Left lobe of liver (tissue), 2 donors: Measurements from ENCODE around the gene KCNN3. TPM values are rescaled to one million over a fixed set of nuclear protein-coding genes. Genes with fewer than 3 reads are reported as not detected.
A peak's percentile ranks its signal among the peaks of the same experiment; 100 is the strongest.
"Not testable (repeated sequence)": the region's sequence is repeated elsewhere in the genome, so short reads cannot be mapped to it uniquely, and the experiment has no call there.

Experiments used
- ATAC-seq: fragments of 200-7000 bp; cut with Tn5 transposase; one replicate; pipeline ENCODE4 v1.9.1; 2020; ENCODE audit warnings: mild to moderate bottlenecking, moderate library complexity
- DNase-seq: peaks from one replicate; pipeline ENCODE4 v3.0.0-alpha.2; 2020; ENCODE audit warnings: low spot score
- total RNA-seq: library from RNA; stranded (reverse); gene quantifications from one replicate; pipeline ENCODE4 v1.2.1, GENCODE V29; 2021
- donor health status: DM: no; HTN: no; CAD: no; lungs with moderate emphysema.
- donor health status: DM: no; HTN: yes; CAD: no.

The KCNN3 gene
- total RNA-seq, 1 donor from 2014 or later, result 0.23 TPM

DNA sequence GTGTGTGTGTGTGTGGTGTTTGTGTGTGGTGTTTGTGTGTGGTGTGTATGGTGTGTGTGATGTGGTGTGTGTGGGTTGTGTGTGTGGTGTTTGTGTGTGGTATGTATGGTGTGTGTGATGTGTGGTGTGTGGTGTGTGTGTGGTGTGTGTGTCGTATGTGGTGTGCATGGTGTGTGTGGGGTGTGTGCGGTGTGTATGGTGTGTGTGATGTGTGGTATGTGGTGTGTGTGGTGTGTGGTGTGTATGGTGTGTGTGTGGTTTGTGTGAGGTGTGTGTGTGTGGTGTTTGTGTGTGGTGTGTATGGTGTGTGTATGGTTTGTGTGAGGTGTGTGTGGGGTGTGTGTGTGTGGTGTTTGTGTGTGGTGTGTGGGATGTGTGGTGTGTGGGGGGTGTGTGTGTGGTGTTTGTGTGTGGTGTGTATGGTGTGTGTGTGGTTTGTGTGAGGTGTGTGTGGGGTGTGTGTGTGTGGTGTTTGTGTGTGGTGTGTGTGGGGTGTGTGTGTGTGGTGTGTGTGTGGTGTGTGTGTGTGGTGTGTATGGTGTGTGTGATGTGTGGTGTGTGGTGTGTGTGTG is 155.9 kb downstream of the KCNN3 start:
- ATAC-seq, result peak; percentile 14

DNA sequence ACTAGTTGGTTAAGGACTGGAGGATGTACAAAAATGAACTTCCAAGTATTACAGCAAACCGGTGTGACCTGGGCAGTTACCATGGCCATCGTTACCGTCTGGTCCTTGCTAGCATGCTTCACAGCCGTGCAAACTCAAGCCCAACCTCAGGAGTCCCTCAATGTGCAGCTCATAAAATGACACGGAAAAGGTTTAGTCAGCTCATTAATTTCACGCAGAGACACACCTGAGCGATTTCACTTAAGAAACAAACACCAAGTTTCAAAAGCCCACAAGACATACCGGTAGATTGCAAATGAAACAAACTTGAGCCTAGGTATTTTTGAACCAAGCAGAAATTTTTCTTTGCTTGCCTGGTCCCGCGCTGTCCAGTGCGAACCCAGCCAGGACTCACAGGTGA is 157.1 kb downstream of the KCNN3 start:
- ATAC-seq, result no peak
- DNase-seq, result no peak

More for the DNA sequence above, 155.9 kb downstream of the KCNN3 start:
- DNase-seq, result no peak

GRCh38 chr1:154712166-154712810 is 157.8 kb downstream of the KCNN3 start:
- DNase-seq (no peak), ATAC-seq (no peak)

DNA sequence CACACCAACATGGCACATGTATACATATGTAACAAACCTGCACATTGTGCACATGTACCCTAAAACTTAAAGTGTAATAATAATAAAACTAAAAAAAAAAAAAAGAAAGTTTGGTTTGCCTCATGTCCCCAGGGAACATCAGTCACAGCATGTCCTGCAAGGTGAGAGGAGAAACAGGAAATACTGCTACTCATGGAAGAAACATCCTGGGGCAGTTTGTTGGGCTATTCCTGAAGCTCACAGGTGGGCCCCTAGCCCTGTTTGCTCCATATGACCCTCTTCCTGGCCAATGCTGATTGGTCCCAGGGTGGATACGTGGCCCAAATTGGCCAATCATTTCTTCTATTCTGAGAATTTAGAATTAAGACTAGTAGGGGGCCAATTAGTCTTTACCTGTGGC is 158.7 kb downstream of the KCNN3 start:
- no peak for DNase-seq
- ATAC-seq, result no peak

- DNase-seq (no peak), ATAC-seq (no peak)
These were observed 160.0 kb downstream of the KCNN3 start for GRCh38 chr1:154710106-154710505.

GRCh38 chr1:154707901-154708463 is 162.1 kb downstream of the KCNN3 start:
- DNase-seq (no peak), ATAC-seq (no peak)

GRCh38 chr1:154706851-154707250 is 163.2 kb downstream of the KCNN3 start:
- ATAC-seq (no peak), DNase-seq (no peak)

- ATAC-seq, result no peak
- DNase-seq, result no peak
These were observed 164.5 kb downstream of the KCNN3 start for GRCh38 chr1:154705544-154705943.

- ATAC-seq (no peak), DNase-seq (no peak)
These were observed 166.9 kb downstream of the KCNN3 start for GRCh38 chr1:154703170-154703569.

- ATAC-seq (peak; percentile 91), DNase-seq (peak; percentile 73)
These were observed 171.6 kb downstream of the KCNN3 start for GRCh38 chr1:154698320-154699096.

DNA sequence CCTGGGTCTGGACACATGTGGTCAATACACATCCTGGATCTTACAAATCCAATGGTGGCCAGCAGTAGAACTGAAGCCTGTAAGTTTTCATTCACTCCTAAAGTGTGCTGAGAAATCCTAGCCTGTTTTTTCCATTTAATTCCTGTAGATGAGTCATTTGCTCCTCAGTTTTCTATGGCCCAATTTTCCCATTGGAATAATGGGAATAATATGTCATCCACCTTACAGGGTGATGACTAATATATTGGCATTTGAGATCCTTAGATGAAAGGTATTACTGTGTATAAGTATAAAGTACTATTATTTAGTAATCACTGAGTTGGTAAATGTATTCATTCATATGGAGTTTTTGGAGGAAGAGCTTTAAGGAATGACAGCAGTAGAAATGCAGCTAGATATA is 172.4 kb downstream of the KCNN3 start:
- DNase-seq (no peak), ATAC-seq (no peak)

GRCh38 chr1:154696456-154696855 is 173.6 kb downstream of the KCNN3 start:
- ATAC-seq (peak; percentile 58), DNase-seq (no peak)

DNA sequence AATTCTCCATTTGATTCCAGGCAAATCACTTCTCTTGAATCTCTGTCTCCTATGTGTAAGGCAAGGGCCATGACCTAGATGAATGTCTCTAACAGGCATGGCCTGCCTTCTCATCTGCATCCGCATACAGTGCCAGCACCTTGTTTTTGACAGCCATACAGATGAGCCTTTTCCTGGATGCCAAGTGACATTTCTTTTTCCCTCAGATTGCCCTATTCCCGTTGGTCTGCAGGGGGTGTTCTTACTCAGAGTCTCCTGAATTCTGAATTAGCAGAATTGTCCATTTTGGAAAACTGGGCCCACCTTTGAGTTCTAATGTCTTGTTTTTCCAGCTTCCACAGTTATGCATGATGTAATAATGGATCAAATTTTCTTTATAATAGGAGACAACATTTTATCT is 174.1 kb downstream of the KCNN3 start:
- ATAC-seq, result no peak
- no peak for DNase-seq

GRCh38 chr1:154694995-154695394 is 175.1 kb downstream of the KCNN3 start:
- ATAC-seq (no peak), DNase-seq (no peak)

DNA sequence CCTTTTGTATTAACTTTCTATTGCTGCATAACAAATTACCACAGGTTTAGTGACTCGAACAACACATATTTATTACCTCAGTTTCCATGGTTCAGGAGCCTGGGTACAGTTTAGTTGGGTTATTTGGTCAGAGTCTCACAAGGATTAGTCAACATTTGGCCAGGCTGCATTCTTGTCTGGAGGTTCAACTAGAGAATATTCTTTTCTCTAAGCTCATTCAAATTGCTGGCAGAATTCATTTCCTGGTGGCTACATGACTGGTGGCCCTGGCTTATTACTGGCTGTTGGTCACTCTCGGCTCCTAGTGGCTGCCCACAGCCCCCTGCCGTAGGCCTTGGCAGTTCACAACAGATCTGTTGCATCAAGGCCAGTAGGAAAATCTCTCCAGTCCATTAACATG is 181.0 kb downstream of the KCNN3 start:
- ATAC-seq, result no peak
- no peak for DNase-seq

- ATAC-seq (no peak), DNase-seq (no peak)
These were observed 183.6 kb downstream of the KCNN3 start for GRCh38 chr1:154686507-154686906.

DNA sequence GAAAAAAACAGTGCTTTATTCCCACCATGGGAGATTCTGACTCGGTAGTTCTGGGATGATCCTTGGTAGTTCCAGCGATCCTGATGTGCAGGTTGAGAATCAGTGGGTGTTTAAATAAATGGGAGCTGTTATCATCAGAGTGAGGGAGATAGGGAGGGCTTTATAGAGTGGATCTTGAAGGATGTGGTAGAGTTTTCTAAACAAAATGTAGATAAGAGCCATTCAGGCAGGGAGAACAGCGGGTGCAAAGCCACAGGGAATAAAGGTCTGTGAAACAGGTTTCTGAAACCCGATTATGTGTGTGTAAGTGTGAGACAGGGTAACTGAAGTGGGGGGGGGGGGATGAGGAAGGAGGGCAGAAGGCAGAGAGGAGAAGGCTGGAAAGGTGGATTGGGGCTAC is 186.3 kb downstream of the KCNN3 start:
- no peak for ATAC-seq
- no peak for DNase-seq

DNA sequence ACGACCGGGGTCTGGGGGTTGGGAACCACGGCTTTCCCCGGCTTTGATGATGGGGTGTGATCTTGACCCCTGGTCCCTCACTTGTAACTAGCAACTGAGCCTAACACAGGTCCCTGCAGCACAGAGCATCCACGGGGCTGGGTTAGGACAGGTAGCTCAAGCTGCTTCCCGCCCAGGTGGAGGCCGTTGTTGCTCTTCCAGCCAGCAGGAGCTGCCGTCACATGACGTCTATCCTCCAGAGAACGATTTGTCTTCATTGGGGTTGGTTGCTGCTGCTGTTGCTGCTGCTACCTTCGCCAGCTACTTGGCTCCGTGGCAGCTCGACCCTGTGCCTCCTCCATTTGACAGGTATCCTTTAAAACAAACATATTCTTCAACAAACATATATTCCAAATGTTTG is 187.8 kb downstream of the KCNN3 start:
- ATAC-seq (no peak), DNase-seq (no peak)

DNA sequence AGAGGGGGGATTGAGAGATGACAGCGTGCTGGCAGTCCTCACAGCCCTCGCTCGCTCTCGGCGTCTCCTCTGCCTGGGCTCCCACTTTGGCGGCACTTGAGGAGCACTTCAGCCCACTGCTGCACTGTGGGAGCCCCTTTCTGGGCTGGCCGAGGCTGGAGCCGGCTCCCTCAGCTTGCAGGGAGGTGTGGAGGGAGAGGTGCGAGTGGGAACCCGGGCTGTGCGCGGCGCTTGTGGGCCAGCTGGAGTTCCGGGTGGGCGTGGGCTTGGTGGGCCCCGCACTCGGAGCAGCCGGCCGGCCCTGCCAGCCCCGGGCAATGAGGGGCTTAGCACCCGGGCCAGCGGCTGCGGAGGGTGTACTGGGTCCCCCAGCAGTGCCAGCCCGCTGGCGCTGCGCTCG is 192.2 kb downstream of the KCNN3 start:
- DNase-seq, ATAC-seq: not testable (repeated sequence)

DNA sequence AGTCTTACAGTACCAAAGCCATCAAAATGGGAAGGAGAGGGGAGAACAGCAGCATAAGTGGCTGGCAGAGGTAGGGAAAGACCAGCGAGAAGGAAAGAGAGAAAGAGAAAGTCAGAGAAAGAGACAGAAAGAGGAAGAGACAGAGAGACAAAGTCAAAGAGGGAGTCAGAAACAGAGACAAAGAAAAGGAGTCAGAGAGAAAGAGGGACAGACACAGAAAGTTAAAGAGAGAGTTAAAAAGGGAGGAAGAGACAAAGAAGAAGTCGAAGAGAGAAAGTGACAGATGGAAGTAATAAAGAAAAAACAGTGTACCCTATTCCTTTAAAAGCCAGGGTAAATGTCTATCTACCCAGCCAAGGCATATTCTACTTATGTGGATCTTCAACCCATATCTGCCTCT is 193.2 kb downstream of the KCNN3 start:
- ATAC-seq, DNase-seq: not testable (repeated sequence)

GRCh38 chr1:154674456-154674855 is 195.6 kb downstream of the KCNN3 start:
- not testable (repeated sequence) for ATAC-seq
- DNase-seq, result peak; percentile 53

GRCh38 chr1:154672245-154672644 is 197.8 kb downstream of the KCNN3 start:
- DNase-seq, ATAC-seq: not testable (repeated sequence)
